Putamen (tissue), 1 donor: ENCODE results near the gene MANBA.
"Not testable (repeated sequence)": the region's sequence is repeated elsewhere in the genome, so short reads cannot be mapped to it uniquely, and the experiment has no call there.

Source experiments
- DNase-seq: peaks from one replicate; pipeline ENCODE4 v3.0.0-alpha.2; 2016; ENCODE audit warnings: low spot score

Gene MANBA

GRCh38 chr4:102761906-102762305 is 1.1 kb upstream of the MANBA start:
- DNase-seq, result no peak

GRCh38 chr4:102761296-102761701 is 531 bp upstream of the MANBA start:
- DNase-seq, result no peak

GRCh38 chr4:102759831-102760644 is 730 bp downstream of the MANBA start:
- DNase-seq, result peak; percentile 51

GRCh38 chr4:102758241-102759160 is 2.3 kb downstream of the MANBA start:
- DNase-seq, result no peak

- no peak for DNase-seq
Measured at GRCh38 chr4:102757681-102758080, 3.1 kb downstream of the MANBA start.

- DNase-seq, result no peak
Measured at GRCh38 chr4:102754044-102754443, 6.7 kb downstream of the MANBA start.

- DNase-seq, result no peak
Measured at GRCh38 chr4:102751941-102752340, 8.8 kb downstream of the MANBA start.

GRCh38 chr4:102743352-102743751 is 17.4 kb downstream of the MANBA start:
- not testable (repeated sequence) for DNase-seq

- DNase-seq, result not testable (repeated sequence)
Measured at GRCh38 chr4:102738802-102739201, 22.0 kb downstream of the MANBA start.

GRCh38 chr4:102736636-102737549 is 23.9 kb downstream of the MANBA start:
- DNase-seq, result no peak

GRCh38 chr4:102735582-102735981 is 25.2 kb downstream of the MANBA start:
- DNase-seq, result no peak

- no peak for DNase-seq
Measured at GRCh38 chr4:102734591-102735385, 26.0 kb downstream of the MANBA start.

GRCh38 chr4:102734116-102734515 is 26.7 kb downstream of the MANBA start:
- no peak for DNase-seq

- no peak for DNase-seq
Measured at GRCh38 chr4:102733084-102733483, 27.7 kb downstream of the MANBA start.

GRCh38 chr4:102732678-102733077 is 28.1 kb downstream of the MANBA start:
- no peak for DNase-seq

GRCh38 chr4:102730968-102731533 is 29.7 kb downstream of the MANBA start:
- DNase-seq, result no peak

- not testable (repeated sequence) for DNase-seq
Measured at GRCh38 chr4:102729486-102729885, 31.3 kb downstream of the MANBA start.

- not testable (repeated sequence) for DNase-seq
Measured at GRCh38 chr4:102726919-102727318, 33.8 kb downstream of the MANBA start.

GRCh38 chr4:102726068-102726467 is 34.7 kb downstream of the MANBA start:
- no peak for DNase-seq

GRCh38 chr4:102725229-102725628 is 35.5 kb downstream of the MANBA start:
- no peak for DNase-seq

GRCh38 chr4:102723511-102723910 is 37.3 kb downstream of the MANBA start:
- DNase-seq, result no peak
